Measurements from ENCODE around the gene TFPI2.
"Not testable (repeated sequence)": the region's sequence is repeated elsewhere in the genome, so short reads cannot be mapped to it uniquely, and the experiment has no call there.

Gene TFPI2

DNA sequence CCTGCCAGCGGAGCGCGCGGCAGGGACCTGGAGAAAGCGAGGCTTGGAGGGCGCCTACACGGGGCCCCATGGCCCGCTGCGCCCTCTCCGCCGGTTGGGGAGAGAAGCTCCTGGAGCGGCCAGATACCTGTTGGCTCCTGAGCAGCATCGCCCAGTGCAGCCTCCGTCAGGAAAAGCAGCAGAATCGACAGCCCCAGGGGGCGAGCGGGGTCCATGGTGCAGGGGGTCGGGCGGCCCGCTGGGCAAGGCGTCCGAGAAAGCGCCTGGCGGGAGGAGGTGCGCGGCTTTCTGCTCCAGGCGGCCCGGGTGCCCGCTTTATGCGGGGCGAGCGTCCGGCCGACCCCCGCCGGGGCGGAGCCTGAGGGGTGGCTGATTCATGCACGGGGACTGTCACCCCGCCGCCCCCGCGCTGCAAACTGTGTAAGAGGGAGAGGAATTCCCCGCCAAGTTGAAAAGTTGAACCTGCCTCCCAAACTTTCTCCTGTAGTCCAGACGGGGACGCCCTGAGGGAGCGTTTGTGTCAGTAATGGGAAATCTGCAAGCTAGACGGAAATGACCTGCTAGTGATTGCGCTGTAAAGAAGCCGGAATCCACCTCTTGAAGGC lies at the start of gene TFPI2:
TSS of gene TFPI2 (minus strand) at position 290 of the 605 bp plus-strand sequence. CDS start at position 215, 75 bp downstream.
- peak; percentile 60 for DNase-seq

GRCh38 chr7:93938293-93938692 lies 47.7 kb upstream of the TFPI2 start:
- DNase-seq = no peak

- no peak for DNase-seq
Measured at GRCh38 chr7:93937818-93938217, 47.3 kb upstream of the TFPI2 start.

- DNase-seq = no peak
Measured at GRCh38 chr7:93935102-93935501, 44.5 kb upstream of the TFPI2 start.

GRCh38 chr7:93933156-93933555 lies 42.6 kb upstream of the TFPI2 start:
- no peak for DNase-seq

GRCh38 chr7:93931655-93932054 lies 41.1 kb upstream of the TFPI2 start:
- no peak for DNase-seq

DNA sequence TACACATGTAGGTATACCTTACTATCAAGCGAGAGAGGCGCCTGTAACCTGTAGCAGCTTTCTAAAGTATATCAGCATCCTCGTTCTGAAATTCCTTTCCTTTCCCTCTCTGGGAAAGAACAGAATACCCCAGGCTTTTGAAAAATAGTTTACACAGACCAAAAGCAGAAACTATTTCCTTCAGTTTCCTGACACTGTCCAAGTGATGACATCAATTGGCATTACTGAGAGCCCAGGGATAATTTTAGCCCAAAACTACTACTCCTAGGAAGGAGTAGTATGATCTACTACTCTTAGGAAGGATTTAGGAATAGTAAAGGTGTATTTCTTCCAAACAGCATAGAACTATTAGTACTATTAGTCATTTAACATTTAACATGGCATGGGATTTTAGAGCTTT lies 37.0 kb upstream of the TFPI2 start:
- DNase-seq = no peak

GRCh38 chr7:93926800-93927199 lies 36.2 kb upstream of the TFPI2 start:
- no peak for DNase-seq

- no peak for DNase-seq
Measured at GRCh38 chr7:93923942-93924341, 33.4 kb upstream of the TFPI2 start.

DNA sequence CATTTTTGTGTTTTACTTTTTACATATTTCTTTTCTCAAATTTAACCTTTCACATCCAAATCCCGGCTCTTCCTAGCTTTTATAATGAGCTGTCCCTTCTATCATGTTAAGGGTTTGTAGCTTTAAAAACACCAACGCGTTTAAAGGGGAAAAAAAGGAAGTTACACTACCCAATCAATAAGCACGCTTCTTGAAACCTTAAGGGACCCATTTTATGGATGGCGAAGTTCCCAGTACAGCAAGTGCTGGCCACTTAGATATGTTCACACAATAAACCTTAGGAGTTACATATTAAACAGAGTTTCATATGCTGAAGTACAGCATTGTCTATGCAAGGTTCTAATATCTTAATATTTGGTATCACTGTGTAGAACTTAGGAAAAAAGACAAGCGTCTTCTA lies 32.7 kb upstream of the TFPI2 start:
- DNase-seq = no peak

DNA sequence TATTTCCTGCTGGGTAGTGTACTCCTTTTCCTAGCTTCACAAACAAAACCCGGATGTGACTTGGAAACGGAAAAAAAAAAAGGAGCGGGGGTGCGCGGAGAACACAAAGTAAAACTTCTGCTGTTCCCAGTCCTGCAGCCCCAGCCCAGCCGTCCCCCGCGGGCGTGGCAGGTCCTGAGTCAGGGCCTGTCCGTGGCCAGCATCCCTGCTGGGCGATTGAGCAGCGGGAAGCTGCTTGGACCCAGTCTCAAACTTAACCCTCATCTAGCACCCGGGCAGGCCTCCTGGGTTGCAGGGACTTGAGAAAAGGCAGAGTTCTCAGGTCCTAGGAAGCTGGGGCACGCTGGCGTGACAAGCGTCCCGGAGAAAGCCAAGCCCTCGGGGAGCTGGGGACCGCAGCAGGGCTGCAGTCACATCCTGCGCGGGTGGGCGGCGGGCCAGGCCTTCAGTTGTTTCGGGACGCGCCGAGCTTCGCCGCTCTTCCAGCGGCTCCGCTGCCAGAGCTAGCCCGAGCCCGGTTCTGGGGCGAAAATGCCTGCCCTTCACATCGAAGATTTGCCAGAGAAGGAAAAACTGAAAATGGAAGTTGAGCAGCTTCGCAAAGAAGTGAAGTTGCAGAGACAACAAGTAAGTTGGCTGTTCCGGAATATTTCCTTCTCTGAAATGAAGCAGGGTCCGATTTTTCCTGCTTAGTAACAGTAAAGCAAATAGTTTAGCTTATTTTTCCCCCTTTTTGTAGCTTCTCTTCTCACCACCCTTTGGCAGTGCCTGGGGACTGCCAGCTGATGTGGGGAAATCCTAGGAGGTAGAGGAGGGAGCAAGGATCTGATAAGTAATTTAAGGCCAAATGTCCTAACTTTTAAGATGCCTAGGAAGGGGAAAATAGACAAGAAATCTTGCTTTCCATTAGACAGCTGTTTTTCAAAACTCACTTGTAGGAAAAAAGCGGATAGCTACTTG lies 31.3 kb upstream of the TFPI2 start, which contains the start of gene GNG11:
TSS of gene GNG11 (plus strand) at position 129 of the 960 bp plus-strand sequence. CDS start at position 532, 403 bp downstream.
- DNase-seq = peak; percentile 38

GRCh38 chr7:93921186-93921585 lies 30.6 kb upstream of the TFPI2 start:
- DNase-seq = no peak

DNA sequence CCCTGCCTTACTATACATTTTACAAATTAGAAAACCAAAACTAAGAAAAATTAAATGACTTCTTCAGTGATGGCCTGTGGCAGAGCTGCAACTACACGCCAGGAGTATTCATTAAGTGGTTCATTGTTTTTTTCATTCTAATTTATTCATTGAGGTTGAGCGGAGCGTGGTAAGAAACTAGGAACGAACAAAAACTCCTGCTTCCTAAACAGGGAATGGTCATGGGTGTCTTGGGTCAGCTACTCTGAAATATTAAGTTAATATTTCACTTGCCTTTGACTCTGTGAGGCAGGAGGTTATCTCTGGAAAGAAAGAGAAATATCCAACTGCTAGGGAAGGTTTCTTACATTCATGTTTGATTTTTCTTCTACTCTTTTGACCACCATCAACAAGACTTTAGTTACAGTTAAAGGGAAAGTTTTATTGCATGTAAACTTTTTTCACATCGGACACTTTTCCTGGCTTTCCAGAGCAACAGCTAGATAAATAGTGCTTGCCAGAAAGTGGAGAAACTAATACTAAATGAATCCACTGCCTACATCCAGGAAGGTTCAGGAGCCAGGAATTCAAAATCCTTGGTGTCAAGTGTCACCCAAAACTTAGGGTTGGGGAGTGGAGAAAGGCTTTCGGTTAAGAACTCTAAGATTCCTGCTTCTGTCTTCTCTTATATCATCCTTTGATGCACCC lies 30.1 kb upstream of the TFPI2 start:
- no peak for DNase-seq

- not testable (repeated sequence) for DNase-seq
Measured at GRCh38 chr7:93916315-93916714, 25.8 kb upstream of the TFPI2 start.

DNA sequence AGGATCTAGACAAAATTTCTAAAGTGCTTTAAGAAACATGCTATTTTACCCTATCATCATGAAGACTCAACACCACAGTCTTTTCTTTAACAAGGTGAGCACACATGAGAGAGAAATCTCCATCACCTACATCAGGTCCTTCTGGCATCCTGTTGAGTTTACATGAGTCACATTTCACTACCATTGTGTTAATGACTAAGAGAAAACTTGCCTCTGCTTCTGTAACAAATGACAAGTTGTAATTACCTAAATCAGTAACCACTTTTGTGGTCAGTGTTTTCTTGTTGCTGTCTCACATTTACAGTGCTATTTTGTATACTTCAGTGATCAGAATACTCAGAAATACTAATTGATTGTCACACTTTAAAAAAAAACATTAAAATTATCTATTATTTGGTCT lies 25.3 kb upstream of the TFPI2 start:
- DNase-seq = not testable (repeated sequence)

DNA sequence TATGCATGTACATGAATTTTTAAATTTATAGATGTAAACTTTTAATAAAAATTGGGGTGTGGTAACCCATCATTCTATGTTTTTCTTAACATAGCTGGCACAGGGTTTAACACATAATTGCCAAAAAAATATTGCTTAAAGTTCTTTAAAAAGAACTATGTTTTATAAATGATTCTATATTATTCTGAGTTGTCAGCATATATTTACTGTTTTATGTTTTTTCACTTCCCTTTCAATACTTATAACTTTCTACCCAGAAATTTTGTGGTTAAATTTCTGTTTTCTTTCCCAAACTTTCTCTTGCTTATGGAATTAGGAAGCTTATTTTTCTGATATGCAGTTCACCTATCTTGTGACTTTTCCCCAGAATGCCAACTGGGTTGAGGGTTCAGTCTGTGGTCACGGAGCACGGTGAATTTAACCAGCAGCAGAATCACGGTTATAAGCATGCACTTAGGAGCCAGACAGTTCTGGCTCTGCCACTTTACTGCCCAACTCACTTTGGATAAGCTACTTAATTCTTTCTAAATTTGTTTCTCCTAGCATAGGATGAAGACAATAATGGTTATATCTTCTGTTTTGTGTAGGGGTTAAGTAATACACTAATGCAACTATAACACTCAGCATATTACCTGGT lies 24.8 kb upstream of the TFPI2 start:
- DNase-seq = not testable (repeated sequence)

GRCh38 chr7:93914581-93915066 lies 24.1 kb upstream of the TFPI2 start:
- DNase-seq = no peak

DNA sequence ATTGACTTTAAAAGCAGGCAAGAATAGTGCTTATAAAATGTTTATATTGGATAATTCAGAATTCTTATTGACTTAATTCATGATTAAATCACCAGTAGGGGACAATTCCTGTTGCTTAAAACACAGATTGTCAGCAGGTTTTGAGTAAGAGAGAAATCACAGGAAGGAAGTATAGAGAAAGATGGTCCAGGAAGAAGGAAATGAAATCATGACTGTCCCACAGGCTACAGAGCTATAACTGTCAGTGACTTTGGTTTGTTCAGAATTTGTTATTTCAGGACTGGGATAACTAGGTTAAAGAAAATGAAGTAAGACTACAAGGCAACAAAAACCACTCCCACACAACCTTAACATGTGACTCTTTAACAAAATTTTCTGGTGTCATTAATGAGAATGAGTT lies 22.6 kb upstream of the TFPI2 start:
- DNase-seq = no peak

DNA sequence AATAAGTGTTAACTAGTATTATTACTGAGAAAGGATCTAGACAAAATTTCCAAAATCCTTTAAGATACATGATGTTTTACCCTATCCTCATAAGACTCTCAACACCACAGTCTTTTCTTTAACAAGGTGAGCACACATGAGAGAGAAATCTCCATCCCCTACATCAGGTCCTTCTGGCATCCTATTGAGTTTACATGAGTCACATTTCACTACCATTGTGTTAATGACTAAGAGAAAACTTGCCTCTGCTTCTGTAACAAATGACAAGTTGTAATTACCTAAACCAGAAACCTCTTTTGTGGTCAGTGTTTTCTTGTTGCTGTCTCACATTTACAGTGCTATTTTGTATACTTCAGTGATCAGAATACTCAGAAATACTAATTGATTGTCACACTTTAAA lies 21.1 kb upstream of the TFPI2 start:
- not testable (repeated sequence) for DNase-seq

GRCh38 chr7:93911242-93911641 lies 20.7 kb upstream of the TFPI2 start:
- not testable (repeated sequence) for DNase-seq

GRCh38 chr7:93910076-93910994 lies 19.8 kb upstream of the TFPI2 start:
- DNase-seq = no peak

DNA sequence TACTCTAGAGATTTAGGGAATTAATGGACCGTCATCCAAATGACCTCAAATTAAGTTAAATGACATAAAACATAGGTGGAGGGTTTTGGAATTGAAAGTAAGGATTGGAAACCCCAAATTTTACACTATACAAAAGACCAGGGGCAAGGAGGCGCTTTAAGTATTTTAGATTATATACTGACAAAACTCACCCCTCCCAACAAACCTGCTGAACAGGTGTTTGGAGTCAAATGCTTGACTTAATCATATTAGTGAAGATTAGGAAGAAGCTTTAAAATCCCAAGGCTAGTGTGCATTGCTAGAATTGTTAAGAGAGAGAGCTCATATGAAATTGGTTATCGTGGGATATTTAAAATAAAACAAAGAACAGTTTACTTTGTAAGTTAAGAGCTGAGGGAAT lies 15.7 kb upstream of the TFPI2 start, which contains the start of gene GNGT1:
TSS of gene GNGT1 (plus strand) at position 301 of the 400 bp plus-strand sequence. CDS start 180 bp downstream, outside the sequence.
- DNase-seq = no peak
